Lung (tissue), 12 donors: ENCODE data around the gene ILK. TPM values are rescaled to one million over a fixed set of nuclear protein-coding genes. Genes with fewer than 3 reads are reported as not detected.

Source experiments
- ATAC-seq: fragments of 200-7000 bp; cut with Tn5 transposase; one replicate; pipeline ENCODE4 v1.9.1; 2020; ENCODE audit warnings: moderate number of reproducible peaks; ENCODE audit not compliant: insufficient read depth, low FRiP score
- DNase-seq, 3 donors: peaks; one replicate each; pipeline ENCODE4 v3.0.0-alpha.2; 2013 to 2017
- H3K27ac ChIP-seq, 2 donors: one replicate each; pipeline ENCODE4 v1.5.1; 2013; ENCODE audit warnings: mild to moderate bottlenecking in 2 of 2, moderate library complexity in 2 of 2, control low read depth in 1 of 2, inconsistent platforms in 1 of 2, low read depth in 1 of 2, low read length in 1 of 2
- H3K27me3 ChIP-seq, 3 donors: one replicate each; pipeline ENCODE4 v1.5.1; 2013; ENCODE audit warnings: low read length in 2 of 3; ENCODE audit not compliant: control insufficient read depth in 3 of 3, insufficient read depth in 3 of 3
- H3K36me3 ChIP-seq, 4 donors: one replicate each; pipeline ENCODE4 v1.5.1; 2013; ENCODE audit warnings: low read length in 4 of 4, mild to moderate bottlenecking in 1 of 4, moderate library complexity in 1 of 4; ENCODE audit not compliant: control insufficient read depth in 4 of 4, insufficient read depth in 4 of 4
- H3K4me1 ChIP-seq, 5 donors: one replicate each; pipeline ENCODE4 v1.5.1; 2013; ENCODE audit warnings: low read length in 5 of 5, mild to moderate bottlenecking in 2 of 5, moderate library complexity in 1 of 5; ENCODE audit not compliant: control insufficient read depth in 5 of 5, insufficient read depth in 5 of 5
- H3K4me3 ChIP-seq: one replicate; pipeline ENCODE4 v1.5.1; 2013; ENCODE audit warnings: mild to moderate bottlenecking, control low read depth, moderate library complexity
- H3K9ac ChIP-seq, 2 donors: one replicate each; pipeline ENCODE4 v1.5.1; 2013; ENCODE audit warnings: low read length in 2 of 2, control low read depth in 1 of 2; ENCODE audit not compliant: insufficient read depth in 1 of 2
- H3K9me3 ChIP-seq, 4 donors: one replicate each; pipeline ENCODE4 v1.5.1; 2013; ENCODE audit warnings: low read length in 3 of 4, mild to moderate bottlenecking in 1 of 4, moderate library complexity in 1 of 4; ENCODE audit not compliant: control insufficient read depth in 4 of 4, insufficient read depth in 3 of 4
- CTCF ChIP-seq: IDR thresholded peaks from 2 replicates; pipeline ENCODE4 v1.5.1; 2012; ENCODE audit warnings: mild to moderate bottlenecking; ENCODE audit errors: control extremely low read depth, extremely low read depth
- WGBS, 2 donors: extraction: QIAGEN DNeasy Blood & Tissue Kit; methylation state at CpG; one replicate each; pipeline ENCODE4 v1.1.7; 2013; 5-methylcytosine and 5-hydroxymethylcytosine counted together
- polyA plus RNA-seq, 2 donors: library from polyadenylated mRNA; stranded (reverse); fragments of 200-250 nt; gene quantifications; one replicate each; pipeline ENCODE4 v1.2.1, GENCODE V29; 2013
- total RNA-seq, 2 donors: library from RNA; depleted of rRNA in 1 of 2; stranded (reverse); fragments of >200 nt in 1 of 2; gene quantifications; one replicate each; pipeline ENCODE4 v1.2.1, GENCODE V29; 2014 to 2021
- donor health status: control.
- donor health status: control.
- donor health status: Bipolar disorder and iron deficiency.
- donor health status: healthy.
- donor health status: DM: yes; HTN: yes; CAD: no.

ILK gene
- total and polyA plus RNA-seq, 4 donors: 91.1 to 147 (median 136) TPM

GRCh38 chr11:6594142-6594768 is 9.3 kb upstream of the ILK start:
- ATAC-seq (no peak), DNase-seq (no peak)
- Histone ChIP-seq H3K36me3 (peaks cover 11 to 33% (median 16%) of the 10 kb centered on the region in 4 donors), H3K27ac (peak overlapping the region in 1 of 2 donors; percentile 10), H3K9ac (no peak overlapping the region), H3K9me3 (no peaks in the 10 kb centered on the region), H3K4me3 (no peak overlapping the region), H3K27me3 (no peaks in the 10 kb centered on the region), H3K4me1 (peaks cover 0 to 34% (median 0%) of the 10 kb centered on the region in 5 donors)
- TF ChIP-seq CTCF: no peak
- WGBS, 2 donors: 62 to 88% methylated on average over 3 of the region's 3 CpGs

- no peak overlapping the region for H3K9ac ChIP-seq
- H3K4me3 ChIP-seq: no peak overlapping the region
- 79 to 84% methylated on average over 5 of the region's 5 CpGs for WGBS, 2 donors
- peak overlapping the region in 1 of 2 donors; percentile 63 for H3K27ac ChIP-seq
- no peak for TF ChIP-seq CTCF
- no peak for DNase-seq
- H3K27me3 ChIP-seq: no peaks in the 10 kb centered on the region
- ATAC-seq: no peak
- peaks cover 0 to 38% (median 0%) of the 10 kb centered on the region in 5 donors for H3K4me1 ChIP-seq
- H3K9me3 ChIP-seq: no peaks in the 10 kb centered on the region
- peaks cover 24 to 50% (median 33%) of the 10 kb centered on the region in 4 donors for H3K36me3 ChIP-seq
Measured at GRCh38 chr11:6596239-6596877, 7.2 kb upstream of the ILK start.

GRCh38 chr11:6598555-6598954 is 5.0 kb upstream of the ILK start:
- peaks cover 24 to 48% (median 29%) of the 10 kb centered on the region in 4 donors for H3K36me3 ChIP-seq

More at GRCh38 chr11:6598555-6598954, 5.0 kb upstream of the ILK start:
- Histone ChIP-seq H3K27ac (no peak overlapping the region), H3K27me3 (no peaks in the 10 kb centered on the region), H3K9ac (no peak overlapping the region), H3K4me1 (peaks cover 0 to 42% (median 11%) of the 10 kb centered on the region in 5 donors), H3K4me3 (no peak overlapping the region), H3K9me3 (no peaks in the 10 kb centered on the region)
- WGBS, 2 donors: 93 to 97% methylated on average over 3 of the region's 3 CpGs
- TF ChIP-seq CTCF: no peak
- no peak for DNase-seq
- ATAC-seq: no peak
